22Rv1 (cell line): Measurements from ENCODE around the gene C5orf47.

ENCODE experiments used
- CTCF ChIP-seq: fragments of 450-650 bp; IDR thresholded peaks from 2 replicates; pipeline ENCODE4 v1.5.1; 2017; ENCODE audit warnings: mild to moderate bottlenecking
- ZFX ChIP-seq: fragments of 450-650 bp; IDR thresholded peaks from 2 replicates; pipeline ENCODE4 v1.6.1; 2017; ENCODE audit warnings: antibody characterized with exemption, borderline replicate concordance

GRCh38 chr5:173963867-173964441, 25.0 kb upstream of the C5orf47 start:
- TF ChIP-seq CTCF (no peak), ZFX (no peak)
